Smooth muscle cell (in vitro differentiated cells): ENCODE measurements around the gene DCLK1. TPM values are rescaled to one million over a fixed set of nuclear protein-coding genes. Genes with fewer than 3 reads are reported as not detected.

Experiments
- DNase-seq: peaks from one replicate; lab custom pipeline; 2025; ENCODE audit not compliant: unreplicated experiment; lab: John Stamatoyannopoulos, UW
- H2AFZ ChIP-seq: fragments of 200-600 bp; sonication (generic); 2 replicates; pipeline ENCODE4 v1.6.0; 2016; ENCODE audit warnings: antibody characterized with exemption, low read depth, mild to moderate bottlenecking
- H3F3A ChIP-seq: fragments of 200-600 bp; sonication (generic); 2 replicates; pipeline ENCODE4 v1.6.0; 2017; ENCODE audit warnings: antibody characterized with exemption, low read depth
- H3K27ac ChIP-seq: fragments of 200-600 bp; sonication (generic); 2 replicates; pipeline ENCODE4 v1.5.1; 2016; ENCODE audit warnings: low read depth, mild to moderate bottlenecking
- H3K27me3 ChIP-seq: fragments of 200-600 bp; sonication (generic); 2 replicates; pipeline ENCODE4 v1.6.1; 2016; ENCODE audit warnings: low read depth, mild to moderate bottlenecking
- H3K36me3 ChIP-seq: fragments of 200-600 bp; sonication (generic); 2 replicates; pipeline ENCODE4 v1.5.1; 2016; ENCODE audit warnings: low read depth
- H3K4me1 ChIP-seq: fragments of 200-600 bp; sonication (generic); 2 replicates; pipeline ENCODE4 v1.5.1; 2016; ENCODE audit warnings: low read depth
- H3K4me2 ChIP-seq: fragments of 200-600 bp; sonication (generic); 2 replicates; pipeline ENCODE4 v1.6.0; 2016; ENCODE audit warnings: mild to moderate bottlenecking
- H3K4me3 ChIP-seq: fragments of 200-600 bp; sonication (generic); 2 replicates; pipeline ENCODE4 v1.5.1; 2016; ENCODE audit warnings: mild to moderate bottlenecking
- H3K79me2 ChIP-seq: fragments of 200-600 bp; sonication (generic); 2 replicates; pipeline ENCODE4 v1.6.0; 2016; ENCODE audit warnings: low read depth, mild to moderate bottlenecking
- H3K9ac ChIP-seq: fragments of 200-600 bp; sonication (generic); 2 replicates; pipeline ENCODE4 v1.6.0; 2016; ENCODE audit warnings: low read depth
- H3K9me3 ChIP-seq: fragments of 200-600 bp; sonication (generic); replicated peaks from 2 replicates; pipeline ENCODE4 v1.5.1; 2016; ENCODE audit warnings: low read depth
- H4K20me1 ChIP-seq: fragments of 200-600 bp; sonication (generic); 2 replicates; pipeline ENCODE4 v1.6.0; 2016; ENCODE audit warnings: low read depth
- CTCF ChIP-seq: fragments of 200-600 bp; sonication (generic); IDR thresholded peaks from 2 replicates; pipeline ENCODE4 v1.5.1; 2017; ENCODE audit warnings: borderline replicate concordance, mild to moderate bottlenecking, antibody characterized with exemption; ENCODE audit not compliant: insufficient read depth, poor library complexity, severe bottlenecking
- WGBS: methylation state at CpG from one replicate; pipeline ENCODE4 v1.1.7; 2016; ENCODE audit warnings: low lambda C conversion rate; 5-methylcytosine and 5-hydroxymethylcytosine counted together
- polyA plus RNA-seq: library from polyadenylated mRNA; unstranded; fragments of >200 nt; fragmentation: Nextera tagmentation; extraction: Ambion mirVana; gene quantifications from 2 replicates; pipeline ENCODE4 v1.2.1, GENCODE V29; 2016
- total RNA-seq: library from RNA; depleted of rRNA; stranded (reverse); fragments of >200 nt; gene quantifications from 2 replicates; pipeline ENCODE4 v1.2.3, GENCODE V29; 2014

DCLK1 gene
- total and polyA plus RNA-seq, 2 experiments from 2014 or later = 0.72 TPM; not detected in 1

GRCh38 chr13:36006894-36007675 lies 124.1 kb downstream of the DCLK1 start:
- Histone ChIP-seq H3K36me3 (no peaks in the 10 kb centered on the region), H3K4me3 (no peak overlapping the region), H3K27me3 (no peaks in the 10 kb centered on the region), H4K20me1 (no peaks in the 10 kb centered on the region), H3K9ac (no peak overlapping the region), H3K79me2 (no peaks in the 10 kb centered on the region), H3K4me1 (no peaks in the 10 kb centered on the region), H3K4me2 (no peak overlapping the region), H3K9me3 (no peaks in the 10 kb centered on the region), H2AFZ (no peak overlapping the region), H3F3A (no peaks in the 10 kb centered on the region), H3K27ac (no peak overlapping the region)
- WGBS = 74% methylated on average over 5 of the region's 5 CpGs
- no peak for DNase-seq
- TF ChIP-seq CTCF = no peak

GRCh38 chr13:36006347-36006746 lies 124.8 kb downstream of the DCLK1 start:
- no peak overlapping the region for H2AFZ ChIP-seq
- TF ChIP-seq CTCF = no peak
- 79% methylated on average over 4 of the region's 4 CpGs for WGBS

GRCh38 chr13:36001561-36001960 lies 129.6 kb downstream of the DCLK1 start:
- no peak for DNase-seq
- Histone ChIP-seq H3K9me3 (no peaks in the 10 kb centered on the region), H2AFZ (no peak overlapping the region), H4K20me1 (no peaks in the 10 kb centered on the region), H3K27ac (no peak overlapping the region), H3K9ac (no peak overlapping the region), H3K4me3 (no peak overlapping the region), H3K36me3 (no peaks in the 10 kb centered on the region), H3K4me1 (no peaks in the 10 kb centered on the region), H3K27me3 (no peaks in the 10 kb centered on the region), H3F3A (no peaks in the 10 kb centered on the region), H3K79me2 (no peaks in the 10 kb centered on the region), H3K4me2 (no peak overlapping the region)
- 94% methylated on average over 2 of the region's 2 CpGs for WGBS
- no peak for TF ChIP-seq CTCF

More at GRCh38 chr13:36006347-36006746, 124.8 kb downstream of the DCLK1 start:
- Histone ChIP-seq H3K27me3 (no peaks in the 10 kb centered on the region), H3K4me1 (no peaks in the 10 kb centered on the region), H3K9me3 (no peaks in the 10 kb centered on the region), H3K27ac (no peak overlapping the region), H3F3A (no peaks in the 10 kb centered on the region), H3K79me2 (no peaks in the 10 kb centered on the region), H3K4me3 (no peak overlapping the region), H4K20me1 (no peaks in the 10 kb centered on the region), H3K36me3 (no peaks in the 10 kb centered on the region), H3K4me2 (no peak overlapping the region), H3K9ac (no peak overlapping the region)
- DNase-seq = no peak

GRCh38 chr13:36000028-36000427 lies 131.2 kb downstream of the DCLK1 start:
- no peak for DNase-seq
- no peak overlapping the region for H3K9ac ChIP-seq
- H3K4me1 ChIP-seq = no peaks in the 10 kb centered on the region
- WGBS = 75% methylated on average over 2 of the region's 2 CpGs
- H3K4me3 ChIP-seq = no peak overlapping the region
- H3K9me3 ChIP-seq = no peaks in the 10 kb centered on the region
- no peak overlapping the region for H3K4me2 ChIP-seq
- no peaks in the 10 kb centered on the region for H3K79me2 ChIP-seq
- no peak overlapping the region for H3K27ac ChIP-seq
- no peaks in the 10 kb centered on the region for H3F3A ChIP-seq
- no peaks in the 10 kb centered on the region for H3K27me3 ChIP-seq
- no peaks in the 10 kb centered on the region for H4K20me1 ChIP-seq
- H2AFZ ChIP-seq = no peak overlapping the region
- TF ChIP-seq CTCF = no peak
- H3K36me3 ChIP-seq = no peaks in the 10 kb centered on the region
